HEK293 (cell line): ENCODE results near the gene CAMKV.

Experiments
- KLF7 ChIP-seq: fragments of 450-650 bp; formaldehyde crosslinking; IDR thresholded peaks from 2 replicates; pipeline ENCODE4 v1.5.1; 2016; ENCODE audit warnings: missing biosample characterization, missing genetic modification characterization, borderline replicate concordance
- REPIN1 ChIP-seq: fragments of 450-650 bp; formaldehyde crosslinking; IDR thresholded peaks from 2 replicates; pipeline ENCODE4 v1.5.1; 2017; ENCODE audit warnings: missing biosample characterization, missing genetic modification characterization, low read depth
- ZBTB11 ChIP-seq: fragments of 450-650 bp; formaldehyde crosslinking; conservative IDR thresholded peaks from 2 replicates; pipeline ENCODE4 v1.5.1; 2016; ENCODE audit warnings: low read depth, missing biosample characterization, missing genetic modification characterization
- ZBTB7A ChIP-seq: fragments of 450-650 bp; formaldehyde crosslinking; IDR thresholded peaks from 2 replicates; pipeline ENCODE4 v1.5.1; 2016; ENCODE audit warnings: low read depth, missing biosample characterization, missing genetic modification characterization
- ZNF274 ChIP-seq, 2 experiments: fragments of 200-500 bp in 1 of 2; fragments of 450-650 bp in 1 of 2; sonication (Bioruptor generic) in 1 of 2; formaldehyde crosslinking in 1 of 2; IDR thresholded peaks; 2 replicates each; pipeline versions ENCODE4 v1.5.1 to v1.6.1; 2014 to 2016; ENCODE audit warnings: borderline replicate concordance in 1 of 2, inconsistent platforms in 1 of 2, low read length in 1 of 2, missing biosample characterization in 1 of 2, missing genetic modification characterization in 1 of 2
- ZNF529 ChIP-seq: fragments of 450-650 bp; formaldehyde crosslinking; IDR thresholded peaks from 2 replicates; pipeline ENCODE4 v1.5.1; 2017; ENCODE audit warnings: missing genetic modification characterization, missing biosample characterization; ENCODE audit not compliant: insufficient replicate concordance
- TF ChIP-seq, protein P1 (sequence below): fragments of 450-650 bp; formaldehyde crosslinking; IDR thresholded peaks from 2 replicates; pipeline ENCODE4 v1.5.1; 2016; ENCODE audit warnings: missing biosample characterization, missing genetic modification characterization, low read depth
- TF ChIP-seq, protein P2 (sequence below): fragments of 450-650 bp; formaldehyde crosslinking; IDR thresholded peaks from 2 replicates; pipeline ENCODE4 v1.5.1; 2016; ENCODE audit warnings: missing biosample characterization, missing genetic modification characterization

DNA sequence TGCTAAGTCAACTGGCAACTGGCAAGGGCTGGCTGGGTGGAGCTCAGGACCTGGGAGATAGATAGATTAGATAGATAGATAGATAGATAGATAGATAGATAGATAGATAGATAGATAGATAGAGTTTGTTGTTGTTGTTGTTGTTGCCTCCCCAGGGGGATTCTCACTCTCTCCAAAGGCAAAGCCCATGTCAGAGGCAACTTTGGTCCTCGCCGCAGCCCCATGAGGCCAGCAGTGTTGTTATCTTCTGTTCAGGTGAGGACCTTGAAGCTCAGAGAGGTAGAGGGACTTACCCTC, 41.4 kb upstream of the CAMKV start:
- no peak for TF ChIP-seq ZNF274 (IDR thresholded peaks at IDR 0.05; ENCODE audit: low read length)
- no peak for TF ChIP-seq ZNF274 (tag by site-specific recombination; IDR thresholded peaks at IDR 0.05; ENCODE audit: borderline replicate concordance)
- TF ChIP-seq ZBTB11, result no peak
- TF ChIP-seq REPIN1 (tag by site-specific recombination), result no peak
- no peak for TF ChIP-seq ZBTB7A (tag by site-specific recombination)
- no peak for TF ChIP-seq ZNF529 (tag by site-specific recombination)
- TF ChIP-seq, protein P1, sequence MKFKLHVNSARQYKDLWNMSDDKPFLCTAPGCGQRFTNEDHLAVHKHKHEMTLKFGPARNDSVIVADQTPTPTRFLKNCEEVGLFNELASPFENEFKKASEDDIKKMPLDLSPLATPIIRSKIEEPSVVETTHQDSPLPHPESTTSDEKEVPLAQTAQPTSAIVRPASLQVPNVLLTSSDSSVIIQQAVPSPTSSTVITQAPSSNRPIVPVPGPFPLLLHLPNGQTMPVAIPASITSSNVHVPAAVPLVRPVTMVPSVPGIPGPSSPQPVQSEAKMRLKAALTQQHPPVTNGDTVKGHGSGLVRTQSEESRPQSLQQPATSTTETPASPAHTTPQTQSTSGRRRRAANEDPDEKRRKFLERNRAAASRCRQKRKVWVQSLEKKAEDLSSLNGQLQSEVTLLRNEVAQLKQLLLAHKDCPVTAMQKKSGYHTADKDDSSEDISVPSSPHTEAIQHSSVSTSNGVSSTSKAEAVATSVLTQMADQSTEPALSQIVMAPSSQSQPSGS (tag by site-specific recombination), result no peak
- TF ChIP-seq, protein P2, sequence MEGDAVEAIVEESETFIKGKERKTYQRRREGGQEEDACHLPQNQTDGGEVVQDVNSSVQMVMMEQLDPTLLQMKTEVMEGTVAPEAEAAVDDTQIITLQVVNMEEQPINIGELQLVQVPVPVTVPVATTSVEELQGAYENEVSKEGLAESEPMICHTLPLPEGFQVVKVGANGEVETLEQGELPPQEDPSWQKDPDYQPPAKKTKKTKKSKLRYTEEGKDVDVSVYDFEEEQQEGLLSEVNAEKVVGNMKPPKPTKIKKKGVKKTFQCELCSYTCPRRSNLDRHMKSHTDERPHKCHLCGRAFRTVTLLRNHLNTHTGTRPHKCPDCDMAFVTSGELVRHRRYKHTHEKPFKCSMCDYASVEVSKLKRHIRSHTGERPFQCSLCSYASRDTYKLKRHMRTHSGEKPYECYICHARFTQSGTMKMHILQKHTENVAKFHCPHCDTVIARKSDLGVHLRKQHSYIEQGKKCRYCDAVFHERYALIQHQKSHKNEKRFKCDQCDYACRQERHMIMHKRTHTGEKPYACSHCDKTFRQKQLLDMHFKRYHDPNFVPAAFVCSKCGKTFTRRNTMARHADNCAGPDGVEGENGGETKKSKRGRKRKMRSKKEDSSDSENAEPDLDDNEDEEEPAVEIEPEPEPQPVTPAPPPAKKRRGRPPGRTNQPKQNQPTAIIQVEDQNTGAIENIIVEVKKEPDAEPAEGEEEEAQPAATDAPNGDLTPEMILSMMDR, result no peak
- no peak for TF ChIP-seq KLF7
